Frontal cortex (tissue), 4 donors: Measurements from ENCODE around the gene SMAD1. TPM values are rescaled to one million over a fixed set of nuclear protein-coding genes. Genes with fewer than 3 reads are reported as not detected.

Experiments used
- DNase-seq, 2 donors: peaks; one replicate each; pipeline ENCODE4 v3.0.0; 2012; ENCODE audit warnings: low spot score in 2 of 2
- FAIRE-seq: peaks from 2 replicates; lab custom pipeline; 2012; peaks lifted over from hg19 to GRCh38; lab: Jason Lieb, UNC
- total RNA-seq: library from RNA; depleted of rRNA; stranded (reverse); fragments of >200 nt; gene quantifications from one replicate; pipeline ENCODE4 v1.2.3, GENCODE V29; 2014
- donor health status: control.
- donor health status: control.
- donor health status: control.

The SMAD1 gene
- total RNA-seq, 1 donor from 2014 or later: 22.8 TPM

DNA sequence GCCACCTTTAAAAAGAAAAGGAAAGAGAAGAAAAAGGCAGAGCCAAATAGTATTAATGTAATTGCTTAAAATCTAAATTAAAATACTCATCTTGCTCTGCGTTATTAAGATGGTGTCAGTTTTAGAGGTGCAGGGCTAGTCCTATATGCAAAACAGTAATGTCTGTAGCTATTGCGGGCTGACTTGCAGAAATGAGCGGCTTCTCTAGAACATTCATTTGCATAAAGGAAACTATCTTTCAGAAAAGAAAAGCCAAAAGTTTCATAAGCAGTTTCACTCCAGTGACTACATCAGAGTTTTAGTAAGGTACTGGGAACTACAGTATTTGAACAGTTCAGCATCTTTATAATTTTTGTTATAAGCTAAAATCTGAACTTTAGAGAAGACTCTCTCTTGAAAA is 6.0 kb downstream of the SMAD1 start:
- DNase-seq (no peak), FAIRE-seq (no peak)

DNA sequence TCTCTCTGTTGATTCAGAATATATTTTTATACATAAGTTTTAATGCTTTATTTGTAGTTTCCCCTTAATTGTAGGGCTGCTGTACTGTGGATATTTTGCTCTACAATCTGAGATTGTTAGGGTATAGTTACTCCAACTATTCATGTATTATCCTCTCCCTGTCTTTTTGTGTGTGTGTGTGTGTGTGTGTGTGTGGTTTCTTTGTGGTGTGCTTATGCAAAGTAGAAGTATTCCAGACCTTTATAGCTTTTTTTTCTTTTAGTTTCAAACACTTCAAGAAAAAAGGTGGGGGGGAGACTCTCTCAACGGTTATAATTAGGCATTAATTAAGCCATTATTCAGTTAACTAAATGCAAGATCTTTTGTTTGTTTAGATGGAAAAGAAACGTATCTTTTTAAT is 6.7 kb downstream of the SMAD1 start:
- DNase-seq (no peak), FAIRE-seq (no peak)

DNA sequence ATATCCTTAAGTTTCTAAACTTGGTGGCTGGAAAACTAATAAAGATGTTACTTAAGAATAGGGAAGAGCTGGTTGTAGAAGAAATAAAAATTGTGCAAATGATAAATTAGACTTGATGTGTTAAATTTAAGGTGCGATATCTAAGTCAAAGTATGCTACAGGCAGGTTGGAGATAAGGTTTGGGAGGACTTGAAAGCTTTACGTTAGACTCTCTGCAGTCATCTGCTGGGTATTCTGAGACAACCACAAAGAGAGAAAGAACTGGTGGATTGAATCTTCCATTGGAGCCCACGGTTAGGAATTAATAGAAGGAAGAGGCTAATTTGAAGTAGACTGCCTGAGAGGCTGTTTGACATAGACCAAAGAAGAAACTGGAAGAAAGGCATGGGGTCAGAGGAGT is 7.9 kb downstream of the SMAD1 start:
- FAIRE-seq (no peak), DNase-seq (no peak)

DNA sequence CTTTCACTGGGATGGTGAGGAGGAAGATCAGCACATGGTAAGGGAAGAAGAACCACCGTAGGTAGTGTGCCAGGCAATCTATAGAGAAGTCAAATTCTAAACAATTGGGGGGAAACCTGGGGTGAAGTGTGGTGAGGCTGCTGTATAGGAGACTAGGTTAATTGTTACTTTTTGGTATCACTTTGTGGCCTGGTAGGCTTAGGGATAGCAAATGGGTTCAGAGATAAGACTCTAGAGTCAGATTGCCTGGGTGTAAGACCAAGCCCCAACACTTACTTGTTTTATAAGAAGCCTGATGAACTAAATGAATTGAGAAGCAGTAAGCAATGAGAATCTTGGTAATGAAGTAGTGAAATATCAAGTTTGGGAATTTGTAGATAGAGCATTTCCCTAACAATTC is 8.7 kb downstream of the SMAD1 start:
- DNase-seq (no peak), FAIRE-seq (no peak)

DNA sequence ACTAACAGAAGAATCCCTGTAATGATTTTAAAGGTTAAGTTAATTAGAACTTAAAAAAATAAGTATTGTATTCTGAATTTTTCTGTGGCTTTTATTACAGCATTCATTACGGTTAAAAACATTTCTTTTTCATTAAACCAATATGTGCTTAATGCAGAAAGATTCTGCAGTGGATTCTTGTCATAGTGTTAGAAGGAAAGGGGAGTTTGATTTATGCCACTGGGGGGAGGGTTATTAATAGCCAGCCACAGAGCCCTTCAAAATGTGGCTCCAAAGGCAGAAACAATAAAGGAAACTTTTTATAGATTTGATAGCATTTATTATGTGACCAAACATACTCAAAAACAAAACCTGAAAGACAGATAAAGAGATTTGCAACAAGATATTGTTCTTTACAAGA is 9.1 kb downstream of the SMAD1 start:
- DNase-seq (no peak), FAIRE-seq (no peak)

DNA sequence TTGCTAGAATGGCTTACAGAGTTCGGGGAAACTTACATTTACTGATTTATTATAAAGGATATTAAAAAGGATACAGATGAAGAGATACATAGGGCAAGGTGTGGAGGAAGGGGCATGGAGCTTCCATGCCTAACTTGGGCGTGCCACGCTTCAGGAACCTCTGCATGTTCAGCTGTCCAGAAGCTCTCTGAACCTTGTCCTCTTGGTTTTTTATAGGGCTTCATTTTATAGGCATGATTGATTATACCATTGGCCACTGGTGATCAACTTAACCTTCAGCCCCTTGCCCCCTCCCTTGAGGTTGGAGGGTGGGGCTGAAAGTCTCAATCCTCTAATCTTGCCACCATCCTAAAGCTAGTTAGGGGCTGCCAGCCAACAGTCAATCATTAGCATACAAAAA is 10.7 kb downstream of the SMAD1 start:
- no peak for DNase-seq
- no peak for FAIRE-seq

DNA sequence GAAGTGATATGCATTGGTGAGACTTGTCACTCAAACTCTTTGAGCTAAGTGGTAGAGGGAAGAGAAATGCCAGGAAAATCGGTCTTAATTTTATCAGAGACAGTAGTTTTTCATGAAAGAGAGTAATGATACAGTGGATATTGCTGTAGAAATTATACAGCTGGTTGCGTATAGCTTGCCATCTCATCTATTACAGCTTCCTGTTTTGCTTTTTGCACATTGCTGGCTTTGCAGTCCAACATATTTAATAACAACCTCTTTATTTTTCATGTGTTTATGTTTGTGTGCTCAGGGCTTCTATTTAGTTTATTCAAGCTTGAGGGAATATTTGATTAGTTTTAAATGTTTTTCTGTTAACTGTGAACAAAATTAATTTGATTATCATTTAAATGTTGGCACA is 11.5 kb downstream of the SMAD1 start:
- DNase-seq (no peak), FAIRE-seq (no peak)

DNA sequence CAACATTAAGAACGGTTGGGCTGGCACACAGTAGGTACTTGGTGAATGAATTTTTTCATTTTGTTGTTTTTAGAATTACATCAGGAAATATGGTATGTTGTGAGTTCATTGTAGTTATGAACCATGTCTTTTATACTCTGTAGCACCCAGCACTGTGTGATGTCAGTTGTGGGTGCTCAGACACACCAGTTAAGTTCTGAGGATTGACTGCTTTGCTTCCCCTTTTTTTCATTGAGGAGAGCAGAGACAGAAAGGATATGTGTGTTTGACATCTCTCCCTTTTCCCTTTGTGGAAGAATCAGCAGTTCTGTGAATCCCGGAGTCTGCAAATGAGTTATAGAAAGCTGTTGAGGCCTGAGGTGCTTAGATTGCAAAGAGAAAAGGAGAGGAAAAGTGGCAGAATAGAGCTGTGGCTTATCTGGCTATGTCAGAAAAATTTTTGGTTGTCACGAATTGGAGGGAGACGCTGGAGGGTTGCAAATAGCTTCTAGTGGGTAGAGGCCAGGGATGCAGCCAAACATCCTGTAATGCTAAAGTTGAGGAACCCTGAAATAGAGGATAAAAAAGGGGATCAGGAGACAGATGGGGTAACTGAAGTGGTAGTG is 13.1 kb downstream of the SMAD1 start:
- DNase-seq (no peak), FAIRE-seq (no peak)

DNA sequence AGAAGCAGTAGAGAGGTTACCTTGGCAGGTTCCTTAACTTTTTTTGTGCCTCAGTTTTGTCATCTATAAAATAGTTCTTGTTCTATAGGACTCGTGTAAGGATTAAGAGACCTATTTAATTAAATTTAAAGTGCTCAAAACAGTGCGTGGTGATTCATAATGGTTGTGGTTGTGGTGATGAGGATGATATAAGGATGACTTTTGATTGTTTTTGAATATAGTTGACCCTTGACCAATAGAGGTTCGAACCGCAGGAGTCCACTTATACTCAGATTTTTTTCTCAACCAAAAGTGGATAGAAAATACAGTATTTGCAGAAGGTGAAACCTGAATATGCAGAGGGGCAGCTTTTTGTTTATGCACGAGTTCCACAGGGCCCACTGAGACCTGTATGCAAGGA is 14.6 kb downstream of the SMAD1 start:
- no peak for FAIRE-seq
- no peak for DNase-seq

DNA sequence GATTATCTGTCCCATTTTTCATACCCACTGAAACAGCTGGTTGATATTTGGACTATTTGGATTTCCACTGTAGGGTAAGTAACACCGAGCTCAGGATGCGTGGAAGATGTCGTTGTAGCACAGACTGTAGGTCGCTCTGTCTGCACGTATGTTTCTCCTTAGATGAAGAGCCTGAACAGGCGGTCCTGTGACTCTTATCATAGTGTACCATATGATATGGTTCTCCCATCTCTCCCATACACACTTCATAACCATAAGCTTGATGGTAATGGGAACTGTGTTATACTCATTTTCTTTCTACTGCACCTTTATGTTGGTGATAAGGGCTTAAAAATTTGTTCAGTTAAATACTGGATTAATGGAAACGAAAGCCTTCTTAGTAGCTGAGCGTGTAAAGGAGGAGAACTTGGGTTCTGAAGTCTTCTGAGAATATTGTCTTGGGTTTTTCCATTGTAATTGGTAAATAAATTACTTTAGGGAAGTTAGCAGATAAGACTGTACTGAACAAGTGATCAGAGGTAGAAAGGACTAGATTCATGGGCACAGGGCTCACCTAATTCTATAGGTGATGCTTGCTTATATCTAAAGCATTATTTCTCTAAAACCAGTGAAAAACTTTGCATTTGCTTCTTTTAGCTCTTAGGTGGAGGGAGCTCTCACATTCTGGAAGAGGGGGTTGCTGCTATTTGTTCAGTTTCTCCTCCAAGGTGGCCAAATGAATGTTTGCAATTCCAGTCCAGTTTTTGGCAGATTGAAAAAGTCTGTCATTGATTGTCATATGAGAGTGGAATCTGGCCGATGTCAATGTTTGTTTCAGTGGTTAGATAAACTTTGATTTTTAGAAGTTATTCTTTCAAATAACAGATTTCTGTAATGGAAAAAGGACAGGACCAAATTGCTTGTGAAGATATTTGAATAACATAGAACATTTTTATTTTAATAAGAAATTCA is 15.8 kb downstream of the SMAD1 start:
- FAIRE-seq (no peak), DNase-seq (no peak)

DNA sequence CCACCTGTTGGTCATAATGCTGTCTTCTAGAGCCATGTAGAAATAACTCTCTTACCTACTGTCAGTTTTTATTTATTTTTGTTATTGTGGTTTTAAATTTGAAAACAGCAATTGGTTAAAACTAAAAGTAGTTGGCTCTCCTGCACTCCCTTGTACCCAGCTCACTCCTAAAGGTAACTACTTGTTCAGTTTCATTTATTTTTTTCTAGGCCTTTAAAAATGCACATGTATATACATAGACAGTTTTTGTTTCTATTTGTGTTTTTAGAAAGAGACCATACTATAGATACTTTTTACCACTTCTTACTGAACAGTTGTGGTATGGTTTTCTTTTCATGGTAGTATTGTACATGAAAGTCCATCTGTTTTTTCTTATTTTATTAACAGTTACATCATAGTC is 16.8 kb downstream of the SMAD1 start:
- DNase-seq (no peak), FAIRE-seq (no peak)

DNA sequence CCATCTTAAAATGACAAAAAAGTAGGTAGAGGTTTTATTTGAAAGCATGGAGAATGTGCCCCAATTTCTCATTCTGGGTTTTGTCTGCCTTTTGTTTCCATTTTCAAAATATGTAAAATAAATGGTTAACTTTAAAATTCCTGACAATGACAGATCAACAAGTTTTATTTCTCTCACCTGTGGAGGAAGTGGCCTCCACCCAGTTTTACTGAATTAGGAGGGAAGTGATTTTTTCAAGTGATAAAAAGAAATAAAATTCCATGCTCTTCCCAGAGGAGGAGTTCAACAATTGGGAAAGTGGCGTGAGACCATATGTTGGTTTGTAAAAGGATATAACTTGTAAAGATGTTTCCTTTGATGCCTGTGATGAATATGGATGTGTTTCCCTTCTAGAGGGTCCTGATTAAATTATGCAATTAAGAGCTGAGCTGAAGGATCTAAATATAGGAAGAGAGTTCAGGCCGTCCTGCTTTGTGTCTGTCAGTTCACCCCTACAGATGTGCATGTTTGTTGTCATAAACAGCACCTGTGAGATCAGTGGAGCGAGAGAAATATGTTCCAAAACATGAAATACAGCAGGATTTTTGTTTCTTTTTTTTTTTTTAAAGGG is 19.5 kb downstream of the SMAD1 start:
- FAIRE-seq (no peak), DNase-seq (no peak)

DNA sequence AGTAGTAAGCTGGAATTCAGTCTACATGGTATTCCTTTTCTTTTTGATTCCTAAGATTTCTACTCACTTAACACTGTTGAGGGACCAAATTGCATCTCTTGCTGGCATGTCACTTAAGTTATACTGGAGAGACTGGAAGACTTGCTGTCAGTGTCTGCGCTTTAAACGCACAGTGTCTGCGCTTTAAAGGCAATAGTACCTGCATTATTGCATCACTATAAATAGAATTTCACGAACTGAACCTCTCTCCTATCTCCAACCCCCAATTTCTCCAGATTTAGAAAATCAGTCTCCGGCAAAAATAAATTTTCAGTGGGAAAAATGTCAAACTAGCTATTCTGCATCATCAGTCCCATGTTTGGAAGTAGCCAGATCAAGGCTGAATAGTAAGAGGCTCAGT is 21.2 kb downstream of the SMAD1 start:
- DNase-seq: no peak
- FAIRE-seq: no peak

DNA sequence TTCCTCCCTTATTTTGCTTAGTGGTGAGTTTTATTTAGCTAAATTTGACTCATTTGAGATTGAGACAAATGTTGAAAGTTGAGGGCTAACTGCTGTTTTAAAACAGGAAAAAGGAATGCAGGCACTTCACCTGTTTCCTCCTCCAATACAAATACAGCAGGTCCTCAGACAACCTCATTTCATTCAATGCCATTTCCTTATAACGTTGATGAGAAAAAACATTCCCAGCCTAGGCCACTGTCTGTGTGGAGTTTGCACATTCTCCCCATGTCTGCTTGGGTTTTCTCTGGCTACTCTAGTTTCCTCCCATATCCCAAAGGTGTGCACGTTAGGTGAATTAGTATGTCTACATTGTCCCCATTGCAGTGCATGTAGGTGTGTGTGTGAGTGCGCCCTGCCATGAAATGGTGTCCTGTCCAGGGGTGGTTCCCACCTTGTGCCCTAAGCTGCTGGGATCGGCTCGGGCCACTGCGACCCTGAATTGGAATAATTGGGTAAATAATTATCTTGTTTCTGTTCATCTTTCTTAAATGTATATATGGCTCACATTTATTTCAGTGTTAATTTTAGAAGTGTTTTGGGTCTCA is 21.9 kb downstream of the SMAD1 start:
- no peak for DNase-seq
- FAIRE-seq: no peak

DNA sequence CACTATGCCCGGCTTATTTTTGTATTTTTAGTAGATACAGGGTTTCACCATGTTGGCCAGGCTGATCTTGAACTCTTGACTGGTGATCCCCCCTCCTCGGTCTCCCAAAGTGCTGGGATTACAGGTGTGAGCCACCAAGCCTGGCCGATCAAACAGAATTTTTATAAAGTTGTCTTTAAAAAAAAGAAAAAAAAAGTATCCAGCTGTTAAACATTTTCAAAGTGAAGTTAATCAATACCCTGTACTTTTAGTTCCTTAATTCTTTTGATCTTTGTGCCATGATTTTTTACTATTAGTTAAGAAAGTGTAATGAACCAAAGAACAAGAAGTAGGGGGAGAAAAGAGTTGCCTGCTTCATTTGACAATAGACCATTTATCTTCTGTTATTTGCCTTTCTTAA is 24.3 kb downstream of the SMAD1 start:
- FAIRE-seq (no peak), DNase-seq (no peak)

DNA sequence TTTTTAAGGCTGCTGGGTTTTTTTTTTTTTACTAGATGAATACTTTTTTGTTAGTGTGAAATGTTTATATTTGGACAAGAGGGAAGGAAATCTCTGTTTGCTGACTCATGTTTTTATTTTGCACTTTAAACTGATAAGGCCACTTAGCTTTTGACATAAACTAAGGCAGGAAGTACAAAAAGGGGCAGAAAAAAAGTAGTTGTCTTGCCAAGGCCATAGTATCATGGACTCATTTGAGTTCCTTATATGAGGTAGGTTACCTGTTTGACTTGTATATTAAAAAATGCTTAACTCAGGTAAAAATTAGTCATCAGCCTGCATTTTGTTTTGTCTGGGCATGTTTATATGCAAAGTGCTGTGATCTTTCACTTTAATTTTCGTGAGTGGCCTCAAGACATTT is 26.0 kb downstream of the SMAD1 start:
- FAIRE-seq (no peak), DNase-seq (no peak)

DNA sequence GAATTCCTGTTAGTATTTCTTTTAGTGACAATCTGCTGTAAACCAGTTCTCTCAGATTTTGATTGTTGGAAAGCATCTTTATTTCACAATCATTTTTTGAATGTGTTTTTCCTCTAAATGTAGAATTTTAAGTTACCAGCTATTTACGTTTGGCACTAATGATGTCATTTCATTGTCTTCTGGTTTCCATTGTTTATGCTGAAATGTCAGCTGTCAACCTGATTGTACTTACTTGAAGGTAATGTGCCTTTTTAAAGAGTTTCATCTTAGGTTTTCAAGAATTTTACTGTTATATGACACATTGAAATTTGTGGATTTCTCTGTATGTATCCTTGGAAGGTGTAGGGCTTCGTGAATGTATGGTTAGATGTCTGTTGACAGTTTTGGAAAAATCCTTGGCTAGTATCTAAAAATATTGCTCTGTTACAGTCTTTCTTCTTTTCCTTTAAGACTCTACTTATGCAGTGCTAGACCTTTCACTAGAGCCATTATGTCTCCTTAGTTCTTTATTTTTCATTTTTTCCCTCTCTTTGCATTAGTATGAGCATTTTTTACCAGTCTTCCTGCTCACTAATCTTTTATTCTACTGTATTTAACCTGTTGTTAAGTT is 30.4 kb downstream of the SMAD1 start:
- DNase-seq (no peak), FAIRE-seq (no peak)

DNA sequence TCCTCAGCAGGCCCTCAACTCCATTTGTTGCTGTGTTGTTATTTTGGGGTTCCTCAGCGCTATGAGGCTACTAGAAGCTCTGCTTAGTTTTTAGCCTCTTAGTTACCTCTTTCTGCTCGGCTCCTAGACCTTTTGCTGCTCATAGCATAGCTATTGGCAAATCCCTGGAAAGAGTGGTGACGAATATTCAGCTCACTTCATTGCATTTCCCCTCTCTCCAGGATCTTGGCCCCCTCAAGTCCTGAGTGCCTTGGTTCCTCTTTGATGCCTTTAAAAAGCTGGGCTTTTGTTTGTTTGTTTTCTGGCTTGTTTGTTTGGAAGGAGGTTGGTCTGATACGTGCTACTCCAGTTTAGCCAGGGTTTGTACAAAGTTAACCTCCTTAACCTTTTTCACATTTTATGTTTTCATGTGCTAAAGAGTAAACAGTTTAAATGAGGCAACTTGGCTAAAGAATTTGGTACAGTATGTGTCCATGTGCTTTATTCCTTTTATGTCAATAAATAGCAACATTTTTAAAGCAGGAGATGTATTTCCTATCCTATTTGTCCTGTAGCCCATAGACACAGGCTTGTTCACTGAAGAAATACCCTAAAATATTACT is 31.5 kb downstream of the SMAD1 start:
- no peak for DNase-seq
- no peak for FAIRE-seq

DNA sequence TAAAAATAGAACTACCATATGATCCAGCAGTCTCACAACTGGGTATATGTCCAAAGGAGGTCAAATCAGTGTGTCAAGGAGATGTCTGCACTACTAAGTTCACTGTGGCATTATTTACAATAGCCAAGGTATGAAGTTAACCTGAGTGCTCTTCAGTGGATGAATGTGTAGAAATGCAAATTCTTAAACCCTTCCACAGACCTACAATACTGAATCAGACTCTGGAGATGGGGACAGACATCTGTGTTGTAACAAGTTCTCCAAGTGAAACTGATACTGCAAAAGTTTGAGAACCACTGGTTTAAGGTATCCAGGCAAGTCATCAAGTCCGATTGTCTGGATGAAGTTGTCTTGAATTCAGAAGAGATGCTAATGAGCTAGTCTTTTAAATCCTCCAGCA is 38.5 kb downstream of the SMAD1 start:
- FAIRE-seq (no peak), DNase-seq (no peak)

DNA sequence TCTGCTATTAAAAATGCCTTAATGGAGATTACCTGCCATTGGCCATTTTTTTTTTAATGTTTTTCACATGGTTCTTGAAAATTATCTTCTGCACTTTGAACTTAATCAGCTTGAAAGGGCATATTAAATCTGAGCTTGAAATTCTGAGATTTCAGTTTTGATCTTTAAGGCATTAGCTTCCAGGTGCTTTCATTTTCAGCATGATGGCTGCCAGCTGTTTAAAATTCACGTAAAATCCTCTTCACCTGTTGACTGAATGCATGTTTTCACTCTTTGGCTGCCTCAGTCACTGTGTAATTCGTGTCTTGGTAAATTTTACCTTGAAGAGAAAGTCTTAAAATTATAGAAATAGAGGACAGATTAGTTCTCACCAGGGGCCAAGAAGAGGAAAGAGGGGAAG is 39.6 kb downstream of the SMAD1 start:
- FAIRE-seq (no peak), DNase-seq (no peak)
